Endodermal cell (in vitro differentiated cells): ENCODE data around the gene WDFY1. TPM values are rescaled to one million over a fixed set of nuclear protein-coding genes. Genes with fewer than 3 reads are reported as not detected.

Source experiments
- DNase-seq: peaks from one replicate; pipeline ENCODE4 v3.0.0-alpha.2; 2017
- H3K27ac ChIP-seq: 2 replicates; pipeline ENCODE4 v1.5.1; 2013; ENCODE audit warnings: mild to moderate bottlenecking, low read depth, low read length, moderate library complexity
- H3K27me3 ChIP-seq: 2 replicates; pipeline ENCODE4 v1.6.1; 2013; ENCODE audit warnings: mild to moderate bottlenecking, low read length, moderate library complexity; ENCODE audit not compliant: insufficient read depth, control insufficient read depth, poor library complexity, severe bottlenecking
- H3K36me3 ChIP-seq: 2 replicates; pipeline ENCODE4 v1.7.0; 2013; ENCODE audit warnings: mild to moderate bottlenecking, low read length, moderate library complexity; ENCODE audit not compliant: control insufficient read depth, insufficient read depth
- H3K4me1 ChIP-seq: one replicate; pipeline ENCODE4 v1.7.0; 2013; ENCODE audit warnings: low read length; ENCODE audit not compliant: control insufficient read depth, insufficient read depth
- H3K4me3 ChIP-seq: 2 replicates; pipeline ENCODE4 v1.5.1; 2013; ENCODE audit warnings: mild to moderate bottlenecking, low read length, moderate library complexity
- H3K9ac ChIP-seq: 2 replicates; pipeline ENCODE4 v1.6.1; 2013; ENCODE audit warnings: mild to moderate bottlenecking, low read length, moderate library complexity; ENCODE audit not compliant: poor library complexity, severe bottlenecking; ENCODE audit errors: extremely low read depth
- H3K9me3 ChIP-seq: 2 replicates; pipeline ENCODE4 v1.6.1; 2013; ENCODE audit warnings: mild to moderate bottlenecking, low read length, moderate library complexity; ENCODE audit not compliant: control insufficient read depth
- H3K27ac Mint-ChIP-seq: 2 replicates; pipeline ENCODE4 v1.8.0; 2020; ENCODE audit warnings: mixed read lengths
- H3K27me3 Mint-ChIP-seq: 2 replicates; pipeline ENCODE4 v1.8.0; 2021; ENCODE audit warnings: mild to moderate bottlenecking, mixed read lengths; ENCODE audit not compliant: insufficient read depth
- H3K36me3 Mint-ChIP-seq: 2 replicates; pipeline ENCODE4 v1.8.0; 2020; ENCODE audit warnings: low read depth, mixed read lengths
- H3K4me1 Mint-ChIP-seq: 2 replicates; pipeline ENCODE4 v1.8.0; 2020; ENCODE audit warnings: mixed read lengths
- H3K4me3 Mint-ChIP-seq: 2 replicates; pipeline ENCODE4 v1.8.0; 2020; ENCODE audit warnings: mild to moderate bottlenecking, moderate library complexity, mixed read lengths
- H3K9me3 Mint-ChIP-seq: 2 replicates; pipeline ENCODE4 v1.8.0; 2020; ENCODE audit warnings: mild to moderate bottlenecking, mixed read lengths
- WGBS, 2 experiments: methylation state at CpG; one replicate each; pipeline versions ENCODE4 v1.1.5 to v1.1.7; 2013; ENCODE audit warnings: missing lambda C conversion rate in 2 of 2, mixed read lengths in 1 of 2; ENCODE audit not compliant: insufficient coverage in 1 of 2, insufficient read length in 1 of 2; 5-methylcytosine and 5-hydroxymethylcytosine counted together
- total RNA-seq, 2 donors: library from RNA; stranded (reverse); fragmentation: NEBNext Ultra II Directional in 1 of 2; extraction: Animal tissue kit (Norgen Biotek cat#: 25700) in 1 of 2; gene quantifications; 2 replicates in 1 of 2; 3 replicates in 1 of 2; pipeline ENCODE4 v1.2.1, GENCODE V29; 2021
- TF ChIP-seq, protein P1 (sequence below): fragments of 200-600 bp; sonication (generic); conservative IDR thresholded peaks from 2 replicates; pipeline ENCODE4 v1.5.0; 2021; ENCODE audit warnings: antibody characterized with exemption, mild to moderate bottlenecking

The WDFY1 gene
- total RNA-seq, 2 donors from 2014 or later = 61.9 to 69.7 TPM

DNA sequence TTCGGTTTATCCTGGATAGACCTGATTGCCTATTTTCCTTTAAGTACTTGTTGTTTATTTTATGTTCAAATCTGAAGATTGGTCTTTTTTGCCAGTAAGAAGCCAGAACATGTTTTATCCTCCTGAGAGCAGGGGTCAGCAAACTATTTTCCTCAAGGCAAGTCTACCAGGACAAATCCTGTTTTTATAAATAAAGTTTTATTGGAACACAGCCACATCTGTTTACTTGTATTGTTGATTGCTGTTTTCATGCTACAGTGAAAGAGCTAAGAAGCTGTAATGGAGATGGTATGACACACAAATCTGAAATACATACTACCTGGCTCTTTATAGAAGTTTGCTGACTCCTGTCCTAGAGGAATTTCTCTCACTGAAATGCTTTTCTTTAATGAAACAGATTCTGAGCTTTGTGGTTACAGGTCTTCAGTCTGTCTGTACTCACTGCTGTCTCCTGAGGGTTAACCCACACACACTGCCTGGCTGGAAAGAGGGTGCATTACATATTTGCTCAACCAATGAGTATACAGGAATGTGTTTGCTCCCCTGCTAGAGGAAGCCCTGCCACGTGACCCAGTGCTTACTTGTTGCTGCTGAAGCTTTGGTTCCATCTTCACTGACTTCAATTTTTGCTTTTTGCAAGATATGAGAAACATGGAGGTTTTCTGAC, 34.7 kb upstream of the WDFY1 start:
- H3K4me3 Mint-ChIP-seq = no peak overlapping the region
- H3K4me1 ChIP-seq = no peaks in the 10 kb centered on the region
- no peak overlapping the region for H3K27ac ChIP-seq
- peaks cover 80% of the 10 kb centered on the region for H3K36me3 Mint-ChIP-seq
- no peaks in the 10 kb centered on the region for H3K27me3 Mint-ChIP-seq
- no peak for DNase-seq
- H3K4me1 Mint-ChIP-seq = no peaks in the 10 kb centered on the region
- 96% methylated on average over 2 of the region's 2 CpGs for WGBS, 2 experiments
- no peak overlapping the region for H3K4me3 ChIP-seq
- no peak overlapping the region for H3K9ac ChIP-seq
- TF ChIP-seq, protein P1, sequence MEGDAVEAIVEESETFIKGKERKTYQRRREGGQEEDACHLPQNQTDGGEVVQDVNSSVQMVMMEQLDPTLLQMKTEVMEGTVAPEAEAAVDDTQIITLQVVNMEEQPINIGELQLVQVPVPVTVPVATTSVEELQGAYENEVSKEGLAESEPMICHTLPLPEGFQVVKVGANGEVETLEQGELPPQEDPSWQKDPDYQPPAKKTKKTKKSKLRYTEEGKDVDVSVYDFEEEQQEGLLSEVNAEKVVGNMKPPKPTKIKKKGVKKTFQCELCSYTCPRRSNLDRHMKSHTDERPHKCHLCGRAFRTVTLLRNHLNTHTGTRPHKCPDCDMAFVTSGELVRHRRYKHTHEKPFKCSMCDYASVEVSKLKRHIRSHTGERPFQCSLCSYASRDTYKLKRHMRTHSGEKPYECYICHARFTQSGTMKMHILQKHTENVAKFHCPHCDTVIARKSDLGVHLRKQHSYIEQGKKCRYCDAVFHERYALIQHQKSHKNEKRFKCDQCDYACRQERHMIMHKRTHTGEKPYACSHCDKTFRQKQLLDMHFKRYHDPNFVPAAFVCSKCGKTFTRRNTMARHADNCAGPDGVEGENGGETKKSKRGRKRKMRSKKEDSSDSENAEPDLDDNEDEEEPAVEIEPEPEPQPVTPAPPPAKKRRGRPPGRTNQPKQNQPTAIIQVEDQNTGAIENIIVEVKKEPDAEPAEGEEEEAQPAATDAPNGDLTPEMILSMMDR = no peak
- no peaks in the 10 kb centered on the region for H3K9me3 Mint-ChIP-seq
- H3K27me3 ChIP-seq = no peaks in the 10 kb centered on the region
- no peaks in the 10 kb centered on the region for H3K9me3 ChIP-seq
- H3K27ac Mint-ChIP-seq = no peak overlapping the region
- H3K36me3 ChIP-seq = peaks cover 98% of the 10 kb centered on the region

DNA sequence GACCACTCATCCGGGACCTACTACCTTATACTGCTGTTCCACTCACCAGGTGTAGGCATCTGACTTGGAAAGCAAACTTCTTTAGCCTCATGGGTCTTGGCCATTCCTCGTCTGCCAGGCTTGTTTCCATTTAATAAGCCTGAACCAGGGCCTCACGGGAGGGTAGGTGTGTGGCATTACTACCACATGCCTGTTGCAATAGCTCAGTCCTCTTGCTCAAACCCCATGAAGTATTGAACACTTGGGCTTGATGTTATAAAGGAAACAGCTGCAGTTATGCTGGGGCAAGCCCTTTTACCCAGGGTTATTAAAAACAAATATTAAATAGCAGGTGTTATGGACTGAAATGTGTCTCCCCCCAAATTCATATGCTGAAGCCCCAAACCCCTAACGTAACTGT, 33.3 kb upstream of the WDFY1 start:
- H3K9me3 Mint-ChIP-seq = no peaks in the 10 kb centered on the region
- H3K27me3 Mint-ChIP-seq = no peaks in the 10 kb centered on the region
- Histone ChIP-seq H3K27ac (no peak overlapping the region), H3K9me3 (no peaks in the 10 kb centered on the region), H3K27me3 (no peaks in the 10 kb centered on the region), H3K9ac (no peak overlapping the region), H3K36me3 (peaks cover 94% of the 10 kb centered on the region), H3K4me3 (no peak overlapping the region), H3K4me1 (no peaks in the 10 kb centered on the region)
- H3K36me3 Mint-ChIP-seq = peaks cover 69% of the 10 kb centered on the region
- H3K27ac Mint-ChIP-seq = no peak overlapping the region
- no peaks in the 10 kb centered on the region for H3K4me1 Mint-ChIP-seq
- H3K4me3 Mint-ChIP-seq = no peak overlapping the region
- TF ChIP-seq, protein P1 = no peak
- DNase-seq = no peak
- 80 to 96% methylated on average over 1 to 4 of the region's 4 CpGs for WGBS, 2 experiments

DNA sequence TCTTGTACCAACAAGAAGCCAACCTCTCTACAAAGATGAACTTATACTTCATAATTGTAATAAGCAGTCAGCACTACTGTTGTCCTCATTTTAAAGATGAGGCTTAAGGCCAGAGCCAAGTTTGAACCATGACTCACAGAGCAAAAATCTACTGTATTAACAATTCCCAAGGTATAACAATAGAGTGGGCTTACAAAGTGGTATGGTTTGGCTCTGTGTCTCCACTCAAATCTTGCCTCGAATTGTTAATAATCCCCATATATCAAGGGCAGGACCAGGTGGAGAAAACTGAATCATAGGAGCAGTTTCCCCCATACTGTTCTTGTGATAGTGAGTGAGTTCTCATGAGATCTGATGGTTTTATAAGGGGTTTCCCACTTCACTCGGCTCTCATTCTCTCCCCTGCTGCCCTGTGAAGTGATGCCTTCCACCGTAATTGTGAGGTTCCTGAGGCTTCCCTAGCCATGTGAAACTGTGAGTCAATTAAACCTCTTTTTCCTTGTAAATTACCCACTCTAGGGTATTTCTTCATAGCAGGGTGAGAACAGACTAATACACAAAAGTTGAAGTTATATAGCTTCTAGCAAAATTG, 31.6 kb upstream of the WDFY1 start:
- H3K9me3 ChIP-seq = no peaks in the 10 kb centered on the region
- H3K4me3 ChIP-seq = no peak overlapping the region
- no peak overlapping the region for H3K27ac ChIP-seq
- peaks cover 77% of the 10 kb centered on the region for H3K36me3 ChIP-seq
- H3K9ac ChIP-seq = no peak overlapping the region
- peaks cover 55% of the 10 kb centered on the region for H3K36me3 Mint-ChIP-seq
- peaks cover 10% of the 10 kb centered on the region for H3K4me1 Mint-ChIP-seq
- TF ChIP-seq, protein P1 = no peak
- no peaks in the 10 kb centered on the region for H3K27me3 Mint-ChIP-seq
- no peak overlapping the region for H3K27ac Mint-ChIP-seq
- H3K9me3 Mint-ChIP-seq = no peaks in the 10 kb centered on the region
- WGBS, 2 experiments = 50 to 77% methylated on average over 1 to 3 of the region's 3 CpGs
- no peak for DNase-seq
- no peak overlapping the region for H3K4me3 Mint-ChIP-seq
- peaks cover 3% of the 10 kb centered on the region for H3K4me1 ChIP-seq
- no peaks in the 10 kb centered on the region for H3K27me3 ChIP-seq
